H1 (cell line): ENCODE results near the gene EHHADH.

Source experiments
- BCL11A ChIP-seq, 2 experiments: IDR thresholded peaks; one replicate each; pipeline ENCODE4 v1.6.1; 2011; ENCODE audit warnings: low read depth in 2 of 2, low read length in 2 of 2, mild to moderate bottlenecking in 2 of 2
- CBX8 ChIP-seq: fragments of 300-800, 300-1000 bp; sonication (generic); IDR thresholded peaks from 2 replicates; pipeline ENCODE4 v1.7.1; 2016; ENCODE audit warnings: low read depth, low read length, borderline replicate concordance
- CTCF ChIP-seq, 3 experiments: IDR thresholded peaks; 1 replicate in 2 of 3; 2 replicates in 1 of 3; pipeline versions ENCODE4 v1.5.1 to v1.6.1; 2011; ENCODE audit warnings: low read length in 3 of 3, mild to moderate bottlenecking in 3 of 3, inconsistent platforms in 2 of 3, low read depth in 1 of 3, moderate library complexity in 1 of 3; ENCODE audit not compliant: insufficient read depth in 1 of 3; ENCODE audit errors: control extremely low read depth in 1 of 3
- EZH2 ChIP-seq: fragments of 200-600 bp; sonication (generic); IDR thresholded peaks from 2 replicates; pipeline ENCODE4 v1.7.1; 2012; ENCODE audit warnings: low read depth, mild to moderate bottlenecking, moderate library complexity, low read length, inconsistent platforms; ENCODE audit not compliant: severe bottlenecking
- GTF2F1 ChIP-seq: IDR thresholded peaks from 2 replicates; pipeline ENCODE4 v1.6.1; 2012; ENCODE audit warnings: low read depth, low read length, improper control_type of control experiment, borderline replicate concordance
- POLR2A ChIP-seq, 2 experiments: IDR thresholded peaks; 1 replicate in 1 of 2; 2 replicates in 1 of 2; pipeline ENCODE4 v1.6.1; 2011; ENCODE audit warnings: low read depth in 2 of 2, low read length in 2 of 2, mild to moderate bottlenecking in 2 of 2; ENCODE audit errors: control extremely low read depth in 1 of 2
- POLR2AphosphoS5 ChIP-seq: IDR thresholded peaks from 2 replicates; pipeline ENCODE4 v1.6.1; 2011; ENCODE audit warnings: low read depth, low read length
- SIRT6 ChIP-seq: IDR thresholded peaks from one replicate; pipeline ENCODE4 v1.7.1; 2012; ENCODE audit warnings: low read length, inconsistent platforms
- SRF ChIP-seq: IDR thresholded peaks from 2 replicates; pipeline ENCODE4 v1.6.1; 2011; ENCODE audit warnings: mild to moderate bottlenecking, low read depth, low read length, moderate library complexity
- SUZ12 ChIP-seq: fragments of 200-600 bp; sonication (generic); IDR thresholded peaks from 2 replicates; pipeline ENCODE4 v1.6.1; 2012; ENCODE audit warnings: mild to moderate bottlenecking, inconsistent platforms, low read length, moderate library complexity, mixed read lengths
- TAF1 ChIP-seq: IDR thresholded peaks from 2 replicates; pipeline ENCODE4 v1.6.1; 2011; ENCODE audit warnings: mild to moderate bottlenecking, low read depth, low read length
- TAF7 ChIP-seq: optimal IDR thresholded peaks from 2 replicates; pipeline ENCODE3; 2011; ENCODE audit warnings: low read depth, mild to moderate bottlenecking, inconsistent platforms, low read length, moderate library complexity, borderline replicate concordance
- TF ChIP-seq, protein P1 (sequence below): IDR thresholded peaks from 2 replicates; pipeline ENCODE4 v1.6.1; 2012; ENCODE audit warnings: inconsistent platforms

DNA sequence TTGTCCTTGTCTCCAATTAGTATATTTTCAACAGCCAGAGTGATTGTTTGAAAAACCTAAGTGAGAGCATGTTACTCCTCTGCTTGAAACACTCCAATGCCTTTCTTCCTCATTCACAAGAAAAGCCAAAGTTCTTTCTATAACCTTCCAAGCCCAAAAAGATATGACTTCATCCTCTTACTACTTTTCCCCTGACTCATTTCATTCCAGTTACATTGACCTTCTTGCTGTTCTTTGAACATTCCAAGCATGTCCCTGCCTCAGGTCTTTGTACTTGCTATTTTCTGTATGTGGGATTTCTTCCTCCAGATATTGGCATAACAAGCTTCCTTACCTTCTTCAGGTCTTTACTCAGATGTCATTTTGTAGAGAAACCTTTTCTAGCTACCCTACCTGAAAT is 28.3 kb downstream of the EHHADH start:
- TF ChIP-seq CTCF (IDR thresholded peaks at IDR 0.05; ENCODE audit: control extremely low read depth in 1 of 3, insufficient read depth in 1 of 3, low read depth in 1 of 3, low read length in 3 of 3), result no peak
- TF ChIP-seq CBX8, result no peak
- no peak for TF ChIP-seq POLR2A (IDR thresholded peaks at IDR 0.05; ENCODE audit: control extremely low read depth in 1 of 2, low read depth in 2 of 2, low read length in 2 of 2)
- no peak for TF ChIP-seq SUZ12
- no peak for TF ChIP-seq TAF7
- TF ChIP-seq SIRT6, result no peak
- TF ChIP-seq, protein P1, sequence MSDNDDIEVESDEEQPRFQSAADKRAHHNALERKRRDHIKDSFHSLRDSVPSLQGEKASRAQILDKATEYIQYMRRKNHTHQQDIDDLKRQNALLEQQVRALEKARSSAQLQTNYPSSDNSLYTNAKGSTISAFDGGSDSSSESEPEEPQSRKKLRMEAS, result no peak
- TF ChIP-seq EZH2, result no peak
- no peak for TF ChIP-seq POLR2AphosphoS5
- no peak for TF ChIP-seq GTF2F1
- TF ChIP-seq TAF1, result no peak
- no peak for TF ChIP-seq SRF
- TF ChIP-seq BCL11A (IDR thresholded peaks at IDR 0.05; ENCODE audit: low read depth in 2 of 2, low read length in 2 of 2), result no peak
